Left renal pelvis (tissue), 4 donors: ENCODE results near the gene OR4N2. TPM values are rescaled to one million over a fixed set of nuclear protein-coding genes. Genes with fewer than 3 reads are reported as not detected.
"Not testable (repeated sequence)": the region's sequence is repeated elsewhere in the genome, so short reads cannot be mapped to it uniquely, and the experiment has no call there.

Experiments
- DNase-seq, 4 donors: peaks; one replicate each; pipeline ENCODE4 v3.0.0-alpha.2; 2013; ENCODE audit warnings: low read depth in 4 of 4, low spot score in 3 of 4
- polyA plus RNA-seq, 4 donors: library from polyadenylated mRNA; unstranded; fragments of 120-200 nt; gene quantifications; one replicate each; pipeline ENCODE4 v1.2.1, GENCODE V29; 2013; ENCODE audit not compliant: insufficient read length in 4 of 4

The OR4N2 gene, protein sequence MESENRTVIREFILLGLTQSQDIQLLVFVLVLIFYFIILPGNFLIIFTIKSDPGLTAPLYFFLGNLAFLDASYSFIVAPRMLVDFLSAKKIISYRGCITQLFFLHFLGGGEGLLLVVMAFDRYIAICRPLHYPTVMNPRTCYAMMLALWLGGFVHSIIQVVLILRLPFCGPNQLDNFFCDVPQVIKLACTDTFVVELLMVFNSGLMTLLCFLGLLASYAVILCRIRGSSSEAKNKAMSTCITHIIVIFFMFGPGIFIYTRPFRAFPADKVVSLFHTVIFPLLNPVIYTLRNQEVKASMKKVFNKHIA
- not detected for polyA plus RNA-seq

DNA sequence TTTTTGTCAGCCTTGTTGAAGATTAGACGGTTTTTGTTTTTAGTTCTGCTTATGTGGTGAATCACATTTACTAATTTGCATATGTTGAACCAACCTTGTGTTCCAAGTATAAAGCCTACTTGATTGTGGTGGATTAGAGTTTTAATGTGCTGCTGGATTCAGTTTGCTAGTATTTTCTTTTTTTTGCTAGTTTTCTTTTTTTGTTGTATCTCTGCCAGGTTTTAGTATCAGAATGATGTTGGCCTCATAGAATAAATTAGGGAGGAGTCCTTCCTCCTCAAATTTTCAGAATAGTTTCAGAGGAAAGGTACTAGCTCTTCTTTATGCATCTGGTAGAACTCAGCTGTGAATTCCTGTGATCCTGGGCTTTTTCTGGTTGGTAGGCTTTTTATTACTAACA, at the start of gene OR4N2:
OR4N2 (plus strand) TSS at position 301 of the 400 bp plus-strand sequence. CDS start 23,679 bp downstream, outside the sequence.
- not testable (repeated sequence) for DNase-seq

DNA sequence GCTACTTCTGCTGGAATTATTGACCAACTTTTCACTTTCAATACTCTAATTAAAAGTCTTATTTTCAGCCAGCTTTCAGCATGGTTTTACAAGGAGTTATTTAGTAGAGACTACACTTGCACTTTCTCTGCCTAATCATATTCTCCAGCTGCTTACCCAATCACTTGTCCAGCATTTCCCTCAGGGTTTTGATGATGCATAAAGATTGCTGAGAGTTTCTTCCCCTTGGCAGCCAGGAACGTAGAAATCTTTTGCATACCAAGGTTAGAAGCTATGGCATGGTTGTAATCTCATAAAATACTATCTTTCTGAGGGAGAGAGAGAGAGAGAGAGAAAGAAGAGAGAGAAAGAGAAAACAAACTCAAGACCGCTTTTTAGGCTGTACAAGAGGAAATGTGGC, 49.4 kb upstream of the OR4N2 start:
- no peak for DNase-seq

DNA sequence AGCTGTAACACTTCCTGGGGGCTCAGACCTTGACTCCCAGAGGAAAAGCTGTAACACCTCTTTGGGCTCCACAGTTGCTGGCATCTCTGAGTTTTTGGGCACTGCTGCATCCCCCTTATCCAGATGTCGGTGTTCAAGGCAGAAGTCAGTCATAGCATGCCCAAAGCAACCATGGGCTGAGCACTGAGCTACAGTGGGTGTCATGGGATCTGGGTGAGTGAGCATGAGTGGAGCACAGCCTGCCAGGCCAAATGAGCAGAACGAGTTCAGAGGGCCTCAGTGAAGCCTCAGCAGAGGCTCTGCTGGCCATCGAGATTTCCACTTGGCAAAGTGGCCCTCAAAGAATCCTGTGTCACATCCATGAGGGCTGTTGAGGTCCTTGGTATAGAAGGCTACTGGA, 32.1 kb upstream of the OR4N2 start:
- DNase-seq = not testable (repeated sequence)

DNA sequence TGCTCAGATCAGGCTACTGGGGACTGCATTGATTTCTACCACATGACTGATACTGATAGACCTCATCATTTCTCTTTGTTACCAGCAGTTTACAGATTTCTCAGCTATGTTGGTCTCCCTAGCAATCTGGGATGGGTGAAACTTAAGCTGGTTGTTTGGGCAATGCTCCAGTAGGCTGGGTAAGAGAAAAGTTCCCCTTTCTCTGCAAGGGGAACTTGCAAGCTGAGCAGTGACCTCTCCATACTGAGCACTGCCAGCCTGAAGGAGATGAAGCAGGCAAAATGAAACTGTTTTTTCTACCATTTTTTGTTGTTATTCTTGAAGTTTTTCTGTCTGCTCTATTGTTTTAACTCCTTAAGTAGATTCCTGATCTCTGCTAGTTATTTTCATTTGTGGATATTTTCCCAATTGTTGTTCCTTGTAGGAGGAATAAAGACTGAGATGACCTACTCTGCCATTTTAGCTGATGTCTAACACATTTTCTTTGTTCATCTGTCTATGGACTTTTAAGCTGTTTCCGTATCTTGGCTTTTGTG, 31.6 kb upstream of the OR4N2 start:
- no peak for DNase-seq

DNA sequence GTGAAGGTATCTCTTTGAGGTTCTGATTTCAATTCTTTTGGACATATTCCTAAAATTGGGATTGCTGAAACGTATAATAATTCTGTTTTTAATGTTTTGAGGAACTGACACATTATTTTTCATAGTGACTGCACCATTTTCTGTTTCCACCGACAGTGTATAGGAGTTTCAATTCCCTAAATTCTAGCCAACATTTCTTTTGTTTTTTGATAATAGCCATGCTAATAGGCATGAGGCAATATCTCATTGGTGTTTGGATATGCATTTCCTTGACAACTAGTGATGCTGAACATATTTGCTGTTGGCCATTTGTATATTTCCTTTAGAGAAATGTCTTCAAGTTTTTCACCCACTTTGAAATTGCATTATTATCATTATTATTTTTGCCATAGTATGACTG, 31.1 kb upstream of the OR4N2 start:
- not testable (repeated sequence) for DNase-seq

DNA sequence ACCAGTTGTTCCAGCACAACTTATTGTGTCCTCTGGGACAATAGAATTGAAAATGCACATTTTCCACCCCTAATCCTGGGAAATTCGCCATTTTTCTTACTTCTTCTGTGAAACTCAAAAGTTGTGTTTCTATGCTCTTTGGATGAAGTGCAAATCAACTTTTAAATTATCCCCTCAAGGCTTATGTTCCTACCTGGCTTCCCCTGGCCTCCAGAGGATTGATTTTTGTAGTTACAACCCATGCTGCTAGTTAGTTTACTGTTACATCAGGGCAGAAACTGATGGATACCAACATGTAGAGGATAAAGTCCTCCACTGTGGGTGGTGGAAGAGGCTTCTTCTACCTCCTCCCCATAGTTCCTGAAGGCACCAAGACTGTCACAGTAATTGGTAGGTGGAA, 30.4 kb upstream of the OR4N2 start, which contains the start of gene OR4M1:
OR4M1 (plus strand) TSS at position 301 of the 400 bp plus-strand sequence. CDS start 6,819 bp downstream, outside the sequence.
- not testable (repeated sequence) for DNase-seq

DNA sequence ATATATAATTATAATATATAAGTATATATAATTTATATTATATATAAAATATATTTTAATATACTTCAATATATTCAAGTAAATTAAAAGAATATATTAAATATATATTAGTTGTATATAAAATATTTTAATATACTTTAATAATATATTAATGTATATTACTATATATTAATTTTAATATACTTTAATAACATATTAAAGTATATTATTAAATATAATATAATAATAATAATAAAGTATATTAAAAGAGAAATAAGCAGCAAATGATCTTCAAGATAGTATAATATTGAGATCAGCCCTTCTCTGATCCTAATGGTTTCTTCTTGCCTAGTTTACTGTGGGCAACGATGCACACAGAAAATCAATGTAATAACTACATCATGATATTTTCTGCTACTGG, 28.0 kb upstream of the OR4N2 start:
- no peak for DNase-seq

DNA sequence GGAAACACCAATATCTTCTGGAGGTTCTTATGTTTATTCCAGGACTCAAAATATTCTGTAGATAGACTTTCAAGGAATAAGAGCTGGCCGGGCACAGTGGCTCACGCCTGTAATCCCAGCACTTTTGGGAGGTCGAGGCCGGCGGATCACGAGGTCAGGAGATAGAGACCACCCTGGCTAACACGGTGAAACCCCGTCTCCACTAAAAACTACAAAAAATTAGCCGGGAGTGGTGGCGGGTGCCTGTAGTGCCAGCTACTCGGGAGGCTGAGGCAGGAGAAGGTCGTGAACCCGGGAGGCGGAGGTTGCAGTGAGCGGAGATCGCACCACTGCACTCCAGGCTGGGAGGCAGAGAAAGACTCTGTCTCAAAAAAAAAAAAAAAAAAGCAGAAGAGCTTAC, 17.7 kb upstream of the OR4N2 start:
- DNase-seq = not testable (repeated sequence)

DNA sequence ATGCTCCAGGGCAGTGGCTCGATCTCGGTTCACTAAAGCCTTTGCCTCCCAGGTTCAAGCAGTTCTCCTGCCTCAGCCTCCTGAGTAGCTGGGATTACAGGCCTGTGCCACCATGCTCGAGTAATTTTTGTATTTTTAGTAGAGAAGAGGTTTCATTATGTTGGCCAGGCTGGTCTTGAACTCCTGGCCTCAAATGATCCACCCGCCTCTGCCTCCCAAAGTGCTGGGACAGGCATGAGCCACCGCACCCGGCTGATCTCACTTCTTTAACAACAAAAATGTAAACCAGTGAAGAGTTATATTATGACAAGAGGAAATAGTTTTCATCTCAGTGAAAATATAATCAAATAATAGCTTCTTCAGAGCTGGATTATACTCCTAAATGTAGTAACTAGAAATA, 16.3 kb upstream of the OR4N2 start:
- not testable (repeated sequence) for DNase-seq

DNA sequence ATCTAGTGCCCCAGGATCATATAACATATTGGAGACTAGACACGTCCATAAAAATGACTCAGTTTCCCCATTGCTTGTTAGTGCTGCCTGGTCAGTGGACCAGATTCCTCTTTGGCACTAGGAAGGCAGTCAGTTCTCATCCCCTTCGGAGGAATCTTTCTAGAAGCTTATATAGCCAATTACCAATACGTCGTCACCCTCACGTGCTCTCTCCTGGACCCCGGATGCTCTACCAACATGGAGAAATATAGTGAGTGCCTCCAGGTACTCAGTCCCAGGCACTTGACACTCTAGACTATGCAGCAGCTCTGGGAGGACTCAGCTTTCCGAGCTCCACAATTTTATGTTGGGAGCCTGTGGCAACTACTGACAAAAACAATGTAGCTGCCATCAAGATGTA, 15.4 kb upstream of the OR4N2 start:
- DNase-seq = not testable (repeated sequence)

DNA sequence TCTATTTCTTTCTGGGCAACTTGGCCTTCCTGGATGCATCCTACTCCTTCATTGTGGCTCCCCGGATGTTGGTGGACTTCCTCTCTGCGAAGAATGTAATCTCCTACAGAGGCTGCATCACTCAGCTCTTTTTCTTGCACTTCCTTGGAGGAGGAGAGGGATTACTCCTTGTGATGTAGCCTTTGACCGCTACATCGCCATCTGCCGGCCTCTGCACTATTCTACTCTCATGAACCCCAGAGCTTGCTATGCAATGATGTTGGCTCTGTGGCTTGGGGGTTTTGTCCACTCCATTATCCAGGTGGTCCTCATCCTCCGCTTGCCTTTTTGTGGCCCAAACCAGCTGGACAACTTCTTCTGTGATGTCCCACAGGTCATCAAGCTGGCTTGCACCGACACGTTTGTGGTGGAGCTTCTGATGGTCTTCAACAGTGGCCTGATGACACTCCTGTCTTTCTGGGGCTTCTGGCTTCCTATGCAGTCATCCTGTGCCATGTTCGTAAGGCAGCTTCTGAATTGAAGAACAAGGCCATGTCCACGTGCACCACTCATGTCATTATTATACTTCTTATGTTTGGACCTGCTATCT, 7.0 kb upstream of the OR4N2 start:
- not testable (repeated sequence) for DNase-seq

DNA sequence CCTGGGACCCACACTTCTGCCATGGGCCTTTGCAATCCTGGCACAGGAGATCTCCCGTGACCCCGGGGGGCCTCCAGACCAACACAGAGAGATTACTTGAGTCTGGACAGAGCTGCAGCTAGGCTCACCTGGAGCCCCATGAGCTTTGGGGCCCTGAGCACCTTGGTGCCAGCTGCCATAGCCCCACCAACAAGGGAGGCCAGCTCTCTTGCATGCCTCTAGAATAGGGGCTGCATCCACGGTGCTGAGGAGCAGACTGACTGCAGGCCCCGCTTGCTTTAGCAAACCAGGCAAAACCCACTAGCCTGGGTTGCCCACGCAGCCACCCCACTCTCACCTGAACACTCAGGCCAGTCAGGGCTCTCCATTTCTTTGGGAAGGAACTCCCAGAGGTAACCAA, 3.7 kb upstream of the OR4N2 start:
- no peak for DNase-seq

DNA sequence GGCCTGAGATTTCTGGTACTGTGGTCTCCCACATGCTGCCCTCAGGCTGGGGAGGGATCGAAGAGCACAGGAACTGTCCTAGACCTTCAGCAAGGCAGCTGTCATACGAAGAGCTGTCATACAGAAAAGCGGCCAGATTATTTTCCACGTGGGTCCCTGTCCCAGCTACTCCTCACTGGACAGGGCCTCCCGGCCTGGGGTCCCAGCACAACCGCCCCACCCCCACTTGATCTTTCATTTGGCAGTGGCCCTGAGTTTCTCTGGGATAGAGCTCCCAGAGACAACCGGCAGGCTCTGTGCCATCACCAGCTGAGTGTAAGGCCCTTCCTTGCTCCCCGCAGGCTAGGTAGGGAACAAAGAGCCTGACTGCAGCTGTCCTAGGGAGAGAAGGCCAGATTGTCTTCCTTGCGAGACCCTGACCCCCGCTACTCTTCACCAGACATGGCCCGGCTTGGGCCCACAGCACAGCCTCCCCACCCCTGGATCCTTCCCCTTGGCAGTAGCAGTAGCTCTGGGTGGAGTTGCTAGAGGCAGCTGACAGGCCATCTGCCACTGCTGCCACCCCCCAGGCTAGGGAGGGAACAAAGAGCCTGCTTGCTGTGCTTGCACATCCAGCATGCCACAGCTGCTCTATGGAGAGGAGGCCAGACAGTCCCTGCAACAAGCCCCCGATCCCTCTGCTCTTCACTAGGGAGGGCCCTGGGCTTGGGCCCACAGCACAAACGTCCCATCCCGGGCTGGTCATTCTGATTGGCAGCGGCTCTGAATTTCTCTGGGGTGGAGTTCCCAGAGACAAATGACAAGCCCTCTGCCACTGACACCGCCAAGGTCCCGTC, 3.1 kb upstream of the OR4N2 start:
- DNase-seq = no peak

DNA sequence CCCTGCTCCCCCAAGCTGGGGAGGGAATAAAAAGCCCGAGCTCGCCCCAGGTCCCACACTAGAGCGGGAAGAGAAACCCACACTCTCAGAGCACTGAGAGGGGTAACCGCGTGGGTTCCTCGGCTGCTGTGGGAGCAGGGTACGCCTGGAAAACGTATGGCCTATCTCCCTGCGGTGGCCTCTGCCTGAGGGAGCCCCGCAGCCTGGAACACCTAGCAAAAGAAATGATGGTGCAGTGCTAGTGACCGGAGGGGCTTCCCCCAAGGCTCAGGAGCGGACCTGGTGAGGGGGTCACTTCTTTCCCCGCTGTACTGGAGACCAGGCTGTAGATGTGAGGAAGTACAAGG, 2.5 kb upstream of the OR4N2 start:
- DNase-seq = no peak

DNA sequence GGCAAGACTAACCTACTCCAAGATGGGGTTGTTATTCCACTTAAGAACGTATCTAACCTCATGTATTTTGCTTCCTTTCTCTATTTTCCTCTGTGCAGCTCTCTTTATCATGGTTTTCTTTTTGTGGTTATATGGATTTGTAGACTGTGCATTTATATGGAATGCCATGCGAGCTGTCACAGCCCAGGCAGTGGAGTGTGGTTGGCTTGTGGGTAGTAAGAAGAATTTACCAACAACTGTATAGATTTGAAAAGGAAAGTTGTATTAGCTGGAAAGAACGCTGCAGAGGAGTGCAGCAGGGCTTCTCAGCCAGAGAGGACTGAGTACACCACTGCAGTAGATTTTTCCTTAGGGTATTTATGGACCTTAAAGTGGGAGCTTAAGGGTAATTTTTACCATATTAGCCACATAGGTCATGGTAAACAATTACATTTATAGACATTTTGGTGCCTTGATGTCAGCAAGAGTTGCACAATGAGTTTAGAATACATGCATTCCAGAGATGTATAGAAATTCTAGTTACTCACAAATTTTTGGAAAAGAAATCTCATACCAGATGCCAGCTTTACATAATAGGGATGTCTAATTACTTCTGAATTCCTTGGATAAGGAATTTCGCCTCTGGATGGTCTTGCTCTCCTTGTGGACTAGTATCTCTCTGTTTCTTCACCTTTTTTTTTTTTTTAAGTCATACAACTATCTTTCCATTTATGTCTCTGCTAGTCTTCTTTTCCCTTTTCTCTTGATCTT, 9.8 kb downstream of the OR4N2 start:
- DNase-seq = not testable (repeated sequence)

DNA sequence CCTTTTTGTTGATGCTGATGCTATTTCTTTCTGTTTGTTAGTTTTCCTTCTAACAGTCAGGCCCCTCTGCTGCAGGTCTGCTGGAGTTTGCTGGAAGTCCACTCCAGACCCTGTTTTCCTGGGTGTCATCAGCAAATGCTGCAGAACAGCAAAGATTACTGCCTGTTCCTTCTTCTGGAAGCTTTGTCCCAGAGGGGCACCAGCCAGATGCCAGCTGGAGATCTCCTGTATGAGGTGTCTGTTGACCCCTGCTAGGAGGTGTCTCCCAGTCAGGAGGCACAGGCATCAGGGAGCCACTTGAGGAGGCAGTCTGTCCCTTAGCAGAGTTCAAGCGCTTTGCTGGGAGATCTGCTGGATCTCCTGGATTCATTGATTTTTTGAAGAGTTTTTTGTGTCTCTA, 16.3 kb downstream of the OR4N2 start:
- DNase-seq = not testable (repeated sequence)

DNA sequence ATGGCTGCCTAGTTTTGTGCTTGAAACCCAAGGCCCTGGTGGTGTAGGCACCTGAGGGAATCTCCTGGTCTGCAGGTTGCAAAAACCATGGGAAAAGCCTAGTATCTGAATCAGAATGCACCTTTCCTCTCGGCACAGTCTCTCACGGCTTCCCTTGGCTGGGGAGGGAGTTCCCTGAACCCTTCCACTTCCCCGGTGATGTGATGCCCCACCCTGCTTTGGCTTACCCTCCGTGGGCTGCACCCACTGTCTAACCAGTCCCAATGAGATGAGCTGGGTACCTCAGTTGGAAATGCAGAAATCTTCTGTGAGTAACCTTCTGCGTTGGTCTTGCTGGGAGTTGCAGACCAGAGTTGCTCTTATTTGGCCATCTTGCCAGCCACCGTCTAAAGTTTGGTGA, 17.4 kb downstream of the OR4N2 start:
- DNase-seq = not testable (repeated sequence)

DNA sequence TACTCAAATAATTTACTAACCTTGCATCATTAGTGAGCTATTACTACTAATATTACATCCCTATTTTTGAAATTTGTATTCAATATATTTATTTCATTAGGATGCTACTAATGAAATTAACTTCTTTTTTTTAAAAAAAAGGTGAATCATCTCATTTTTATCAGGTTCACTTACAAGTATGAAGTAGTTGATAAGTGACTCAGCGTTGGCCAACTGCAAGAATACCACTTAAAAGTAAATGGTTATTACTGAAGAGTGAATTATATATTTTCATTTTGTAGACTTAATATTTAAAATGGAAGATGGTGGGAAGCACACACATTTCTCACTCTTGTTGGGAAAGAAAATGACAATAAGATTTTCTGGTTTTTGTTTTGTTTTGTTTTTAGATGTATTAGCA, 19.6 kb downstream of the OR4N2 start:
- DNase-seq = no peak

DNA sequence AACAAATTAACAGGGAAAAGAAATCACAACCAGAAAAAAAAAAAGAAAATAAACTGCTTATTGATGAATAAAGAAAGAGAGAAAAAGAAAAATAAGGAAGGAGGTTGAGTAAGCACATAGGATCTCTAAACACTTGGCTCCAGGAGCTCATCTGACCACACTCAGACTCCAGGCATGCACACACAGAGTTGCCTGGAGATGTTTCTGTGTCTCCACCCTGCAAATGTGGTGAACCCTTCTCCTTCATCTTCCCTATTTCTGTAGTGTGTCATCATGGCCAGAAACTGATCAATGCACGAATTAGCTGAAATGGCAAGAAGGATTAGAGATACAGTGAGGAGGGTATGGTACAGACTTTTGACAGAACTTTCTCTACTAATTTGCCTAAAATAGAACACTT, 20.2 kb downstream of the OR4N2 start:
- DNase-seq = no peak

DNA sequence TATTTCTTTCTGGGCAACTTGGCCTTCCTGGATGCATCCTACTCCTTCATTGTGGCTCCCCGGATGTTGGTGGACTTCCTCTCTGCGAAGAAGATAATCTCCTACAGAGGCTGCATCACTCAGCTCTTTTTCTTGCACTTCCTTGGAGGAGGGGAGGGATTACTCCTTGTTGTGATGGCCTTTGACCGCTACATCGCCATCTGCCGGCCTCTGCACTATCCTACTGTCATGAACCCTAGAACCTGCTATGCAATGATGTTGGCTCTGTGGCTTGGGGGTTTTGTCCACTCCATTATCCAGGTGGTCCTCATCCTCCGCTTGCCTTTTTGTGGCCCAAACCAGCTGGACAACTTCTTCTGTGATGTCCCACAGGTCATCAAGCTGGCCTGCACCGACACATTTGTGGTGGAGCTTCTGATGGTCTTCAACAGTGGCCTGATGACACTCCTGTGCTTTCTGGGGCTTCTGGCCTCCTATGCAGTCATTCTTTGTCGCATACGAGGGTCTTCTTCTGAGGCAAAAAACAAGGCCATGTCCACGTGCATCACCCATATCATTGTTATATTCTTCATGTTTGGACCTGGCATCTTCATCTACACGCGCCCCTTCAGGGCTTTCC, 24.2 kb downstream of the OR4N2 start:
- DNase-seq = not testable (repeated sequence)
